Fibroblast of mammary gland (primary cell): ENCODE data around the gene HHAT.

Experiments
- DNase-seq: peaks from one replicate; pipeline ENCODE4 v3.0.0-alpha.2; 2010; ENCODE audit warnings: low read depth
- H3K4me3 ChIP-seq: 2 replicates; pipeline ENCODE4 v1.5.1; 2011; ENCODE audit warnings: low read depth, mild to moderate bottlenecking, low read length, moderate library complexity; ENCODE audit not compliant: control insufficient read depth
- TF ChIP-seq, protein P1 (sequence below): conservative IDR thresholded peaks from 2 replicates; pipeline ENCODE4 v1.5.1; 2011; ENCODE audit warnings: low read depth, low read length, inconsistent platforms; ENCODE audit not compliant: control insufficient read depth, insufficient read depth

Gene HHAT

DNA sequence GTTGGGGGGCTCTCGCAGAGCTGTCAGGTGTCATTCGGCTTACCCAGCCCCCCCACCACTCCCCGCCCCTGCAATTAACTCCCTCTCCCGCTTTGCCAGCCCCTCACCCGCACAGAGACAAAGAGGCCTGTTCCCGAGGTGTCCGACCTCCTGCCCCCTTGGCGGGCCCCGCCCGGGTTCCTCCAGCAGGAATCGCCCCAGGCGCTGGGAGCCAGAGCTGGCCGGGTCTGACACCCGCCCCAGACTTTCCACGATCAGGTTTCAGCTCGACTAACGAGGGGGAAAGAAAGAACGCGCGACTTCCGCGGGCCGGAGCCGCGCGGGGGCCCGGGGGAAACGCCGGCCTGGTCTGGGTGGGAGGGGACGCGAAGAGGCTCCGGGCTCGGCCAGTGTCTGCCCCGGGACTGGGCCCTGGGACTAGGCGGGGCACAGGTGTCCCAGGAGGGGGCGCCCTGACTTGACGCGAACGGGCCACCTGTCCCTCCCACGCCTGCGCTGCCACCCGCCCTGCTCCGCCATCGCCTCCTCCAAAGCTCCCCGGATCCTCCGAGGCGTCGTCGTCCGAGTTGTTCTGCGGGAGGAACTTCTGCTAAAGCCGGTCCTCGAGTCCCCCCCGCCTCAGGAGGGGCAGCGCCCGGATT lies 36.4 kb upstream of the HHAT start:
- TF ChIP-seq, protein P1, sequence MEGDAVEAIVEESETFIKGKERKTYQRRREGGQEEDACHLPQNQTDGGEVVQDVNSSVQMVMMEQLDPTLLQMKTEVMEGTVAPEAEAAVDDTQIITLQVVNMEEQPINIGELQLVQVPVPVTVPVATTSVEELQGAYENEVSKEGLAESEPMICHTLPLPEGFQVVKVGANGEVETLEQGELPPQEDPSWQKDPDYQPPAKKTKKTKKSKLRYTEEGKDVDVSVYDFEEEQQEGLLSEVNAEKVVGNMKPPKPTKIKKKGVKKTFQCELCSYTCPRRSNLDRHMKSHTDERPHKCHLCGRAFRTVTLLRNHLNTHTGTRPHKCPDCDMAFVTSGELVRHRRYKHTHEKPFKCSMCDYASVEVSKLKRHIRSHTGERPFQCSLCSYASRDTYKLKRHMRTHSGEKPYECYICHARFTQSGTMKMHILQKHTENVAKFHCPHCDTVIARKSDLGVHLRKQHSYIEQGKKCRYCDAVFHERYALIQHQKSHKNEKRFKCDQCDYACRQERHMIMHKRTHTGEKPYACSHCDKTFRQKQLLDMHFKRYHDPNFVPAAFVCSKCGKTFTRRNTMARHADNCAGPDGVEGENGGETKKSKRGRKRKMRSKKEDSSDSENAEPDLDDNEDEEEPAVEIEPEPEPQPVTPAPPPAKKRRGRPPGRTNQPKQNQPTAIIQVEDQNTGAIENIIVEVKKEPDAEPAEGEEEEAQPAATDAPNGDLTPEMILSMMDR: no peak
- H3K4me3 ChIP-seq: peak overlapping the region; percentile 29
- DNase-seq: no peak

DNA sequence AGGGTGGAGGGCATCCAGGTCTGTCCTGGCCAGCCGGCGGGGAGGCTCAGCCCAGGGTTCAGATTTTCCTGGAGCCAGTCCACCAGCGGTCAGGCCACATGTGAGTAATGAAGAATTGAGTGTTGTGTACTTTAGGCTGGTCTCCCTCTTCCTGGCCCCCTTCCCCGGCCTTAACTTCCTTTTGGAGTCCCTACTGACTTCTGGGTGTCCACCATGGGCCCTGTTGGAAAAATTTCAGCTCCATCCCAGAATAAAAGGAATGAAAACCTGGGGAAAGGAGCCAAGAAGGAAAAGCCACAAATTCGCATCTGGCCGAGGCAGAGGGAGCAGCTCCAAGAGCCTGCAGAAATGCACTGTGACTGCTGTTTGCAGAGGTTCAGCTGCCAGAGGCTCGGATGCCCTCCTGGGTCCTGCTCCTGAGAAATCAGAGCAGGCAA lies 35.5 kb upstream of the HHAT start:
- peak overlapping the region; percentile 29 for H3K4me3 ChIP-seq
- TF ChIP-seq, protein P1: no peak
- DNase-seq: peak; percentile 95

DNA sequence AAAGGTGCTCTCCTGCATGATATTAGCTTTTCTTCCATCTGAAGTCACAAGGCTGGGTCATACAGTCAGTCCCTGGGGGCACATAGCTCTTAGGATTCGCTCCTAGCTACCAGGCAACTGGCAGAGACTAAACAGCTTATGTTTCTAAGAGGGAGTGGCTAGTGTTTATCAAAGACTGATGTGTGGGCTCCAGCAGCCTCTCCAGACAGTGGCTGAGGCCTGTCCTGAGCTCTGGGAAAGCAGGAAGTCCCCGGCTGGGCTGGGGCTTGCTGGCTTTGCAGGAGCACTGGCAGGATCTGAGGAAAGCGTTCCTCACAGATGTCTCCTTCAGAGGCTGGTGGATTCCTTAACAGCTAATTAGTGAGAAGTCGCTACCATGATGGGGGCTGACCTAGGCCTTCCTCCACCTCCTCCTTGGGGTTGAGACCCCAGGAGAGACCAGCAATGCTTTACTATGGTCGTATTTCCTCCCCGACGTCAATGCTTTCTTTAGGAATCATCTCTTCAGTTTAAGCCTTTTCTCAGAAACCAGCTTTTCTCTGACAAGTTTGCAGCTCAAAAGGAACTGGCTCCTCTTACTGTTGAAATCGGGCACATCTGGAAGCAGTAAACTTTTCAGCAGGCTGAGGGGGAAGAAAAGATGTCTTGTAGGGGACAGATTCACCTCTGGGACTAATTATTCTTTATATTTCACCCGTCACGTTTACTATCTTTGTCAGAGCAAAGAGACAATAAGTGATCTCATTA lies 33.5 kb upstream of the HHAT start:
- TF ChIP-seq, protein P1: no peak
- no peak overlapping the region for H3K4me3 ChIP-seq
- peak; percentile 55 for DNase-seq

DNA sequence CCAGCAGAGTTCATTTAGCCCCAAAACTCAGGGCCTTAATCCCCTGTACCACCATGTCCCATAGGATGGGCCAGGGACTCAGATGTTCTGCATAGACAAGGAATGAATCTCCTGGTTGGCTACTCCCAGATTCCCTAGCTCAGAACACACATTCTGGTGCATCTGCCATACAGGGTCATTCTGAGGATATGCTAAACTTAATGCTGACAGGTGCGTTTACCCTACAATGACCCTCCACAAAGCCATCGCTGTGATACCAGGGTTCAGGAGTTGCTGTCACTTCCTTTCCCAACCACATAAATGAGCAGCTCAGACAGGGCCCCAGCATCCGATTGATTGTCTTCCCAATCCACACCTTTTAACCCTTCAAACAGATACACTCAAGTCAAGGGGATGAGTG lies 32.0 kb upstream of the HHAT start:
- TF ChIP-seq, protein P1: no peak
- no peak for DNase-seq
- H3K4me3 ChIP-seq: no peak overlapping the region

DNA sequence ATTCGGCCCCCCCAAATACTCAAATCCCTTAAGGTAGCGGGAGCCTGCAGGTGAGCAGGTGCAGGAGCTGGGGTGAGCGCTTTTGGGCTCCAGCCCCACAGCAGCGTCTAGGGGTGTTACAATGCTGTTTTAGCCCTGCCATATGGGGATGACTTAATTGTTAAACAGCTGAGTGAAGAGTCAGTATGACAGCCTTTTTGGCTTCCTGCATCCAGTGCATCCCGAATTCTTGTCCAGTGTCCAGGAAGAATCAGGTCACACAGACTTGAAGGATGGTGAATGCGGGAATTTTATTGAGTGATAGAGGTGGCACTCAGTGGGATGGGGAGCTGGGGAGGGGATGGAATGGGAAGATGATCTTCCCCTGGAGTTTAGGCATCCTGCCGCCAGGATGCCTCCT lies 30.4 kb upstream of the HHAT start:
- TF ChIP-seq, protein P1: no peak
- H3K4me3 ChIP-seq: no peak overlapping the region
- no peak for DNase-seq

DNA sequence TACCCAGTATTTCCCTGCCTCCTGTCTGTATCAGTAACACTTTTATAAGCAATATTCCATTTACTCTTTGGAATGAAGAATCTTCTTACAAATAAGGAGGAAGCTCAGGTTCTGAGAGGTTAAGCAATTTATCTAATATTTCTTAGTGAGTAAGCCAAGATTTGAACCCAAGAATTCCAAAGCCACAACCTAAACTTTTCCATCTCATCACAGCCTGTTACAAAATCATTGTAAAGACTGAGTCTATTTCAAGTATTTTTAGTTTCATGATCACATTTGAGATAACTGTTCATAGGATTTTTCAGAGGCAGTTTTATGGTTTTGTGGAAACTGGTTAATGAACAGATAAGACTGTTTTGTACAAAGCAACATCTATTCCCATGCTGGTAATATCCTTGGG lies 29.8 kb upstream of the HHAT start:
- DNase-seq: no peak
- no peak overlapping the region for H3K4me3 ChIP-seq
- TF ChIP-seq, protein P1: no peak
